H9 (cell line): ENCODE results near the gene CNNM1. TPM values are rescaled to one million over a fixed set of nuclear protein-coding genes. Genes with fewer than 3 reads are reported as not detected.

Source experiments
- DNase-seq: peaks from one replicate; pipeline ENCODE4 v3.0.0-alpha.2; 2017
- H2AFZ ChIP-seq: one replicate; pipeline ENCODE4 v1.6.1; 2013; ENCODE audit warnings: mild to moderate bottlenecking, low read length, control low read depth, moderate library complexity
- H2AK5ac ChIP-seq: 2 replicates; pipeline ENCODE4 v1.6.1; 2013; ENCODE audit warnings: low read length, control low read depth, mixed read lengths; ENCODE audit not compliant: insufficient read length
- H2BK120ac ChIP-seq: one replicate; pipeline ENCODE4 v1.6.1; 2013; ENCODE audit warnings: low read depth, mild to moderate bottlenecking, low read length, control low read depth, inconsistent platforms; ENCODE audit not compliant: poor library complexity, severe bottlenecking
- H2BK12ac ChIP-seq: 2 replicates; pipeline ENCODE4 v1.6.1; 2013; ENCODE audit warnings: low read length, control low read depth, mixed read lengths, low read depth; ENCODE audit not compliant: insufficient read length
- H2BK15ac ChIP-seq: 2 replicates; pipeline ENCODE4 v1.6.1; 2013; ENCODE audit warnings: low read depth, low read length, control low read depth
- H2BK20ac ChIP-seq: one replicate; pipeline ENCODE4 v1.6.1; 2013; ENCODE audit warnings: low read depth, mild to moderate bottlenecking, low read length, control low read depth, inconsistent platforms; ENCODE audit not compliant: poor library complexity, severe bottlenecking
- H2BK5ac ChIP-seq: 2 replicates; pipeline ENCODE4 v1.6.1; 2013; ENCODE audit warnings: low read length, control low read depth, mixed read lengths; ENCODE audit not compliant: insufficient read length
- H3K14ac ChIP-seq: 2 replicates; pipeline ENCODE4 v1.6.1; 2013; ENCODE audit warnings: low read length, control low read depth; ENCODE audit not compliant: insufficient read depth
- H3K18ac ChIP-seq: 2 replicates; pipeline ENCODE4 v1.6.1; 2013; ENCODE audit warnings: low read depth, mild to moderate bottlenecking, mixed read lengths, low read length, control low read depth; ENCODE audit not compliant: insufficient read length
- H3K23ac ChIP-seq: 2 replicates; pipeline ENCODE4 v1.6.1; 2013; ENCODE audit warnings: low read length, control low read depth, mixed read lengths, low read depth; ENCODE audit not compliant: insufficient read length
- H3K23me2 ChIP-seq: 2 replicates; pipeline ENCODE4 v1.6.1; 2013; ENCODE audit warnings: low read depth, mild to moderate bottlenecking, mixed read lengths, low read length, control low read depth; ENCODE audit not compliant: insufficient read length, poor library complexity, severe bottlenecking
- H3K27ac ChIP-seq: 2 replicates; pipeline ENCODE4 v1.5.1; 2013; ENCODE audit warnings: low read length, control low read depth, mixed read lengths, low read depth; ENCODE audit not compliant: insufficient read length
- H3K27me3 ChIP-seq: 2 replicates; pipeline ENCODE4 v1.6.1; 2013; ENCODE audit warnings: low read length, control low read depth, inconsistent platforms; ENCODE audit not compliant: insufficient read depth
- H3K4ac ChIP-seq: 2 replicates; pipeline ENCODE4 v1.6.1; 2013; ENCODE audit warnings: low read depth, mild to moderate bottlenecking, control low read depth, inconsistent platforms, low read length, moderate library complexity
- H3K4me1 ChIP-seq: 2 replicates; pipeline ENCODE4 v1.6.1; 2013; ENCODE audit warnings: low read length, control low read depth, inconsistent platforms; ENCODE audit not compliant: insufficient read depth
- H3K4me2 ChIP-seq: 2 replicates; pipeline ENCODE4 v1.6.1; 2013; ENCODE audit warnings: low read length, control low read depth, mixed read lengths; ENCODE audit not compliant: insufficient read length, insufficient read depth
- H3K56ac ChIP-seq: 2 replicates; pipeline ENCODE4 v1.6.1; 2013; ENCODE audit warnings: low read depth, mild to moderate bottlenecking, mixed read lengths, low read length, control low read depth; ENCODE audit not compliant: insufficient read length
- H3K79me1 ChIP-seq: 2 replicates; pipeline ENCODE4 v1.6.1; 2013; ENCODE audit warnings: low read depth, mild to moderate bottlenecking, moderate library complexity, low read length, control low read depth, inconsistent platforms; ENCODE audit not compliant: insufficient read depth, poor library complexity, severe bottlenecking
- H3K79me2 ChIP-seq: 2 replicates; pipeline ENCODE4 v1.6.1; 2013; ENCODE audit warnings: low read length, control low read depth, inconsistent platforms; ENCODE audit not compliant: insufficient read depth
- H3K9ac ChIP-seq: 2 replicates; pipeline ENCODE4 v1.6.1; 2013; ENCODE audit warnings: low read length, control low read depth, mixed read lengths; ENCODE audit not compliant: insufficient read length; ENCODE audit errors: extremely low read depth
- H3K9me3 ChIP-seq: one replicate; pipeline ENCODE4 v1.6.1; 2013; ENCODE audit warnings: low read depth, low read length, inconsistent platforms; ENCODE audit not compliant: control insufficient read depth
- H3T11ph ChIP-seq: one replicate; pipeline ENCODE4 v1.6.1; 2013; ENCODE audit warnings: mild to moderate bottlenecking, low read length, control low read depth, inconsistent platforms
- H4K20me1 ChIP-seq: one replicate; pipeline ENCODE4 v1.6.1; 2013; ENCODE audit not compliant: control insufficient read depth, insufficient read length, insufficient read depth
- H4K5ac ChIP-seq: 2 replicates; pipeline ENCODE4 v1.6.1; 2013; ENCODE audit warnings: low read depth, mild to moderate bottlenecking, mixed read lengths, low read length, control low read depth; ENCODE audit not compliant: insufficient read length
- H4K8ac ChIP-seq: replicated peaks from 2 replicates; pipeline ENCODE4 v1.6.1; 2013; ENCODE audit warnings: low read length, control low read depth, mixed read lengths, low read depth; ENCODE audit not compliant: insufficient read length
- H4K91ac ChIP-seq: 2 replicates; pipeline ENCODE4 v1.6.1; 2013; ENCODE audit warnings: low read depth, mild to moderate bottlenecking, moderate library complexity, mixed read lengths, low read length, control low read depth; ENCODE audit not compliant: insufficient read length
- H3K27ac Mint-ChIP-seq, 3 experiments: 2 replicates in 2 of 3; 3 replicates in 1 of 3; pipeline ENCODE4 v1.8.0; 2020 to 2021; ENCODE audit warnings: mixed read lengths in 3 of 3, mild to moderate bottlenecking in 1 of 3, moderate library complexity in 1 of 3
- H3K27me3 Mint-ChIP-seq: 2 replicates; pipeline ENCODE4 v1.8.0; 2021; ENCODE audit warnings: low read depth, mild to moderate bottlenecking, moderate library complexity, mixed read lengths
- H3K36me3 Mint-ChIP-seq, 3 experiments: 2 replicates in 2 of 3; 3 replicates in 1 of 3; pipeline ENCODE4 v1.8.0; 2020 to 2021; ENCODE audit warnings: low read depth in 3 of 3, mixed read lengths in 3 of 3; ENCODE audit not compliant: insufficient read depth in 1 of 3
- H3K4me1 Mint-ChIP-seq, 2 experiments: 2 replicates each; pipeline ENCODE4 v1.8.0; 2020; ENCODE audit warnings: mixed read lengths in 2 of 2
- H3K4me3 Mint-ChIP-seq, 2 experiments: 2 replicates in 1 of 2; 3 replicates in 1 of 2; pipeline ENCODE4 v1.8.0; 2020 to 2021; ENCODE audit warnings: mild to moderate bottlenecking in 2 of 2, mixed read lengths in 2 of 2, moderate library complexity in 1 of 2
- H3K9me3 Mint-ChIP-seq, 2 experiments: 2 replicates in 1 of 2; 3 replicates in 1 of 2; pipeline ENCODE4 v1.8.0; 2020; ENCODE audit warnings: mild to moderate bottlenecking in 2 of 2, mixed read lengths in 2 of 2, moderate library complexity in 1 of 2
- WGBS: extraction: QIAGEN DNeasy Blood & Tissue Kit; methylation state at CpG from one replicate; pipeline ENCODE4 v1.1.7; 2013; ENCODE audit warnings: missing lambda C conversion rate, low lambda C conversion rate, mixed read lengths; ENCODE audit not compliant: insufficient read length; ENCODE audit errors: extremely low coverage; 5-methylcytosine and 5-hydroxymethylcytosine counted together
- total RNA-seq: library from RNA; stranded (reverse); gene quantifications from 2 replicates; pipeline ENCODE4 v1.2.1, GENCODE V29; 2021
- TF ChIP-seq, protein P1 (sequence below): fragments of 200-600 bp; sonication (generic); conservative IDR thresholded peaks from 3 replicates; pipeline ENCODE4 v1.8.0; 2021; ENCODE audit warnings: antibody characterized with exemption, mild to moderate bottlenecking

The CNNM1 gene
- total RNA-seq, 1 experiment from 2014 or later = 0.35 TPM

DNA sequence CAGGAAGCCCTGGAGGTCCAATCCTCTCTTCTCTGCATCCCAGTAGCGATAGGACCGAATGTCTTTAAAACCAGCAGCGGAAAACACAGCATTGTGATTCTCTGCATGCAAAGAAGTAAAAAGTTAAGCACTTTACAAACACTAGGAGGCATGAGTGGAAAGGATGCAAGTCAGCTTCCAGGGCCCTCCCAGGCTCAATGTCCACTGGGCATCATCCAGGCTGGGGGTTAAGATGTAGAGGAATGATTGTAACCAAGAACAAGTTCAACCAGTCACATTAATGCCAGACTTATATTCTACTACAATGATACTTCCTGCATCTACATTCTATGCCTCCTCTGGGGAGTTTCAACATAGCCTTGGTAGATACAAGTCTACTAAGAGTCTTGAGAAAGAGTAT lies 77.0 kb downstream of the CNNM1 start:
- H3K4me1 Mint-ChIP-seq = no peaks in the 10 kb centered on the region
- TF ChIP-seq, protein P1, sequence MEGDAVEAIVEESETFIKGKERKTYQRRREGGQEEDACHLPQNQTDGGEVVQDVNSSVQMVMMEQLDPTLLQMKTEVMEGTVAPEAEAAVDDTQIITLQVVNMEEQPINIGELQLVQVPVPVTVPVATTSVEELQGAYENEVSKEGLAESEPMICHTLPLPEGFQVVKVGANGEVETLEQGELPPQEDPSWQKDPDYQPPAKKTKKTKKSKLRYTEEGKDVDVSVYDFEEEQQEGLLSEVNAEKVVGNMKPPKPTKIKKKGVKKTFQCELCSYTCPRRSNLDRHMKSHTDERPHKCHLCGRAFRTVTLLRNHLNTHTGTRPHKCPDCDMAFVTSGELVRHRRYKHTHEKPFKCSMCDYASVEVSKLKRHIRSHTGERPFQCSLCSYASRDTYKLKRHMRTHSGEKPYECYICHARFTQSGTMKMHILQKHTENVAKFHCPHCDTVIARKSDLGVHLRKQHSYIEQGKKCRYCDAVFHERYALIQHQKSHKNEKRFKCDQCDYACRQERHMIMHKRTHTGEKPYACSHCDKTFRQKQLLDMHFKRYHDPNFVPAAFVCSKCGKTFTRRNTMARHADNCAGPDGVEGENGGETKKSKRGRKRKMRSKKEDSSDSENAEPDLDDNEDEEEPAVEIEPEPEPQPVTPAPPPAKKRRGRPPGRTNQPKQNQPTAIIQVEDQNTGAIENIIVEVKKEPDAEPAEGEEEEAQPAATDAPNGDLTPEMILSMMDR = no peak; the same call in 2 of the 3 replicates
- H4K8ac ChIP-seq = no peak overlapping the region
- H2BK12ac ChIP-seq = no peak overlapping the region
- no peak overlapping the region for H4K5ac ChIP-seq
- H3K79me1 ChIP-seq = no peaks in the 10 kb centered on the region
- no peaks in the 10 kb centered on the region for H3K23me2 ChIP-seq
- no peak overlapping the region for H3K23ac ChIP-seq
- H3K36me3 Mint-ChIP-seq = peaks cover 17 to 64% (median 53%) of the 10 kb centered on the region in 3 experiments; a peak in 6 of 7 replicates
- H2BK20ac ChIP-seq = no peak overlapping the region
- H3K9me3 ChIP-seq = no peaks in the 10 kb centered on the region
- no peaks in the 10 kb centered on the region for H3K27me3 Mint-ChIP-seq
- H2BK120ac ChIP-seq = no peak overlapping the region
- H3K27ac ChIP-seq = no peak overlapping the region
- H3K18ac ChIP-seq = no peak overlapping the region
- no peak overlapping the region for H3K4ac ChIP-seq
- WGBS = no CpG with 5 or more reads among the region's 3 CpGs
- no peak overlapping the region for H2AK5ac ChIP-seq
- H3K27ac Mint-ChIP-seq = no peak overlapping the region
- no peak overlapping the region for H3T11ph ChIP-seq
- H4K20me1 ChIP-seq = no peaks in the 10 kb centered on the region
- H3K79me2 ChIP-seq = no peaks in the 10 kb centered on the region
- H3K9ac ChIP-seq = no peak overlapping the region
- no peak overlapping the region for H2BK15ac ChIP-seq
- no peaks in the 10 kb centered on the region for H3K4me1 ChIP-seq
- H4K91ac ChIP-seq = no peak overlapping the region
- no peak overlapping the region for H3K14ac ChIP-seq
- H3K27me3 ChIP-seq = no peaks in the 10 kb centered on the region
- no peak overlapping the region for H3K56ac ChIP-seq
- no peak overlapping the region for H2BK5ac ChIP-seq
- no peak for DNase-seq
- H2AFZ ChIP-seq = no peak overlapping the region
- no peaks in the 10 kb centered on the region; a peak in 1 of 5 replicates for H3K9me3 Mint-ChIP-seq
- H3K4me2 ChIP-seq = no peak overlapping the region
- H3K4me3 Mint-ChIP-seq = no peak overlapping the region
